ENCODE results near the gene PTPRK.

The PTPRK gene

GRCh38 chr6:127967708-127968107, 552.7 kb downstream of the PTPRK start:
- no peak overlapping the region for H3K9ac ChIP-seq (ENCODE audit: low read depth, low read length)
- no peaks in the 10 kb centered on the region for H3K4me1 ChIP-seq (ENCODE audit: insufficient read depth, low read length)
- 96% methylated on average over 2 of the region's 3 CpGs for WGBS
- peaks cover 33% of the 10 kb centered on the region for H3K36me3 ChIP-seq (ENCODE audit: insufficient read depth, low read length)
- no peaks in the 10 kb centered on the region for H3K9me3 ChIP-seq (ENCODE audit: insufficient read depth, low read depth, low read length)
- H3K27ac ChIP-seq (ENCODE audit: low read depth, low read length) = no peak overlapping the region
- H3K4me3 ChIP-seq (ENCODE audit: low read length) = no peak overlapping the region
- H3K27me3 ChIP-seq (ENCODE audit: insufficient read depth, low read length) = no peaks in the 10 kb centered on the region

DNA sequence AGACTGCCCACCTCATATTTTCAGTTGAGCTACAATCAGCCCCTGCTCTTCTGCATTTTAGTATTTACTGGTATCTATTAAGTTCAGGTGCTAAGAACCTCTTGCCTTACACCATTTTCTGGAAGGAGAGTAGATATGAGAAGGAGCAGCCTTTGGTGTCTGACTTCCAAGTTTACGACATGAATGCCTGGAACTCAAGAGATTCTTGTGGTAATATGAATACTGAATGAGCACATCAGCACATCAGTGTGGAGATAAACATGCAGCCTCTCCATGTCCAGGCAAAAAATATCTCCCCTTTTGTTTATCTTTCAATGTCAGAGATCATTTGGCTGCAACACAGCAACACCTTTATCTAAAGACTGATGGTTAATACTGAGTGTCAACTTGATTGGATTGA, 553.8 kb downstream of the PTPRK start:
- 96% methylated on average over 1 of the region's 1 CpG for whole genome bisulfite sequencing
- no peaks in the 10 kb centered on the region for H3K27me3 ChIP-seq (ENCODE audit: insufficient read depth, low read length)
- H3K4me3 ChIP-seq (ENCODE audit: low read length) = no peak overlapping the region
- no peak overlapping the region for H3K9ac ChIP-seq (ENCODE audit: low read depth, low read length)
- no peaks in the 10 kb centered on the region for H3K9me3 ChIP-seq (ENCODE audit: insufficient read depth, low read depth, low read length)
- H3K36me3 ChIP-seq (ENCODE audit: insufficient read depth, low read length) = peaks cover 22% of the 10 kb centered on the region
- no peak overlapping the region for H3K27ac ChIP-seq (ENCODE audit: low read depth, low read length)
- H3K4me1 ChIP-seq (ENCODE audit: insufficient read depth, low read length) = no peaks in the 10 kb centered on the region

DNA sequence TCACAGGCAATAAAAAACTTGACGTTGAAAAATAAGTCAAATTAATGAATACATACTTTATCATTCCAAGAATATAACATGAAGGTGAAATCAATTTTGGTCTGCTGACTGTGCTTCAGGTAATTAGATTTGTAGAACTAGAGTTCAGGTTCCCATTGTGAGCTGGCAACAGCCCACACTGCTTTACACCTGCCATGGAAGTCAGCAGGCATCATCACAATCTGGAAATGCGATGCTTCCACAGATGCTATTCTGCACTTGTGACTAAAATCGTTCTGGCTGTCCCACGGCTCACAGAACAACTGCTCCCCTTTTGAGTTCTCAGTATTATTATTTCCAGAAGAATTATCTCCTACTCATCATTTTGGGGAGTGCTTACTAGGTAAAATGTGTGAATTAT, 556.9 kb downstream of the PTPRK start:
- H3K9ac ChIP-seq (ENCODE audit: low read depth, low read length) = no peak overlapping the region
- 87% methylated on average over 3 of the region's 4 CpGs for WGBS
- H3K36me3 ChIP-seq (ENCODE audit: insufficient read depth, low read length) = peaks cover 5% of the 10 kb centered on the region; the same call in 1 of the 2 replicates
- H3K4me1 ChIP-seq (ENCODE audit: insufficient read depth, low read length) = no peaks in the 10 kb centered on the region
- H3K4me3 ChIP-seq (ENCODE audit: low read length) = no peak overlapping the region
- no peaks in the 10 kb centered on the region for H3K9me3 ChIP-seq (ENCODE audit: insufficient read depth, low read depth, low read length)
- H3K27me3 ChIP-seq (ENCODE audit: insufficient read depth, low read length) = no peaks in the 10 kb centered on the region
- H3K27ac ChIP-seq (ENCODE audit: low read depth, low read length) = no peak overlapping the region

GRCh38 chr6:127959869-127960268, 560.5 kb downstream of the PTPRK start:
- Histone ChIP-seq H3K9ac (ENCODE audit: low read depth, low read length) (no peak overlapping the region), H3K4me3 (ENCODE audit: low read length) (no peak overlapping the region), H3K9me3 (ENCODE audit: insufficient read depth, low read depth, low read length) (no peaks in the 10 kb centered on the region), H3K4me1 (ENCODE audit: insufficient read depth, low read length) (no peaks in the 10 kb centered on the region), H3K27ac (ENCODE audit: low read depth, low read length) (no peak overlapping the region), H3K36me3 (ENCODE audit: insufficient read depth, low read length) (no peaks in the 10 kb centered on the region), H3K27me3 (ENCODE audit: insufficient read depth, low read length) (no peaks in the 10 kb centered on the region)
- WGBS = 89% methylated on average over 3 of the region's 3 CpGs

DNA sequence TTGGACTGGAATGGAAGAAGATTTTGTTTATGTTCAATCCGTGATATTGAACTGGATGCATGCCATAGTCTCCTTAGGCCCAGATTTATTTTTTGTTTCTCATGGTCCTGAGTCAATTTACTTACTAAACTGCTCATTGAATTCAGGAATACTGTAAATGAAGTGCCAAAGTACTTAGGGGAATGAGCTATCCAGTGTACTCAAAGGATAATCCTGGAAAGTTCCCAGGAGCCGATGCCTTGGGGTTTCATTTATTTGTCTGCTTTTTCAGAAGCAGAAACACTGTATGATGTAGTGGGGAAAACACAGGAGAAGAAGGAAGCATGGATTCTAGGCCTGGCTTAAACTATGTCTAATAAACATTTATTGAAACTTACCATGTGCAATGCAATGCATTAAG, 563.4 kb downstream of the PTPRK start:
- Histone ChIP-seq H3K4me3 (ENCODE audit: low read length) (no peak overlapping the region), H3K27ac (ENCODE audit: low read depth, low read length) (no peak overlapping the region), H3K4me1 (ENCODE audit: insufficient read depth, low read length) (no peaks in the 10 kb centered on the region), H3K36me3 (ENCODE audit: insufficient read depth, low read length) (no peaks in the 10 kb centered on the region), H3K9me3 (ENCODE audit: insufficient read depth, low read depth, low read length) (no peaks in the 10 kb centered on the region), H3K9ac (ENCODE audit: low read depth, low read length) (no peak overlapping the region), H3K27me3 (ENCODE audit: insufficient read depth, low read length) (no peaks in the 10 kb centered on the region)
- 90% methylated on average over 2 of the region's 2 CpGs for WGBS

GRCh38 chr6:127956260-127956888, 564.0 kb downstream of the PTPRK start:
- WGBS = 89% methylated on average over 6 of the region's 6 CpGs
- no peak overlapping the region for H3K9ac ChIP-seq (ENCODE audit: low read depth, low read length)
- no peaks in the 10 kb centered on the region for H3K36me3 ChIP-seq (ENCODE audit: insufficient read depth, low read length)
- H3K27me3 ChIP-seq (ENCODE audit: insufficient read depth, low read length) = no peaks in the 10 kb centered on the region
- H3K4me1 ChIP-seq (ENCODE audit: insufficient read depth, low read length) = no peaks in the 10 kb centered on the region
- H3K9me3 ChIP-seq (ENCODE audit: insufficient read depth, low read depth, low read length) = no peaks in the 10 kb centered on the region
- H3K4me3 ChIP-seq (ENCODE audit: low read length) = no peak overlapping the region
- no peak overlapping the region for H3K27ac ChIP-seq (ENCODE audit: low read depth, low read length)

- Histone ChIP-seq H3K9ac (ENCODE audit: low read depth, low read length) (no peak overlapping the region), H3K36me3 (ENCODE audit: insufficient read depth, low read length) (no peaks in the 10 kb centered on the region), H3K27ac (ENCODE audit: low read depth, low read length) (no peak overlapping the region), H3K4me1 (ENCODE audit: insufficient read depth, low read length) (no peaks in the 10 kb centered on the region), H3K4me3 (ENCODE audit: low read length) (no peak overlapping the region), H3K9me3 (ENCODE audit: insufficient read depth, low read depth, low read length) (no peaks in the 10 kb centered on the region), H3K27me3 (ENCODE audit: insufficient read depth, low read length) (no peaks in the 10 kb centered on the region)
- WGBS = 96% methylated on average over 4 of the region's 4 CpGs
Observed at GRCh38 chr6:127954082-127954481, 566.3 kb downstream of the PTPRK start.

- Histone ChIP-seq H3K4me3 (ENCODE audit: low read length) (no peak overlapping the region), H3K4me1 (ENCODE audit: insufficient read depth, low read length) (no peaks in the 10 kb centered on the region), H3K36me3 (ENCODE audit: insufficient read depth, low read length) (no peaks in the 10 kb centered on the region), H3K9ac (ENCODE audit: low read depth, low read length) (no peak overlapping the region), H3K27me3 (ENCODE audit: insufficient read depth, low read length) (no peaks in the 10 kb centered on the region), H3K27ac (ENCODE audit: low read depth, low read length) (no peak overlapping the region), H3K9me3 (ENCODE audit: insufficient read depth, low read depth, low read length) (no peaks in the 10 kb centered on the region)
- WGBS = 94% methylated on average over 4 of the region's 4 CpGs
Observed at GRCh38 chr6:127952831-127953230, 567.6 kb downstream of the PTPRK start.

DNA sequence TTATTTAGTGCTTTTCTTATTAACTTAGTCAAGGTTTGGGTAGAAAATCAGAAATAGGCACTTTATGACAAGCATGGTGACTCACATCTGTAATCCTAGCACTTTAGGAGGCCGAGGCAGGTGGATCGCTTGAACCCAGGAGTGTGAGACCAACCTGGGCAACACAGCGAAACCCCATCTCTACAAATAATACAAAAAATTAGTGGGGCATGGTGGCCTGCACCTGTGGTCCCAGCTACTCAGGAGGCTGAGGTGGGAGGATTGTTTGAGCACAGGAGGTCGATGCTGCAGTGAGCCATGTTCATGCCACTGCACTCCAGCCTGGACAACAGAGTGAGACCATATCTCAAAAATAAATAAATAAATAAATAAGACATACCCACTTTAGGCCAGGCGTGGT, 568.2 kb downstream of the PTPRK start:
- H3K27ac ChIP-seq (ENCODE audit: low read depth, low read length) = no peak overlapping the region
- no peak overlapping the region for H3K4me3 ChIP-seq (ENCODE audit: low read length)
- no peak overlapping the region for H3K9ac ChIP-seq (ENCODE audit: low read depth, low read length)
- WGBS = 93% methylated on average over 4 of the region's 5 CpGs
- no peaks in the 10 kb centered on the region for H3K36me3 ChIP-seq (ENCODE audit: insufficient read depth, low read length)
- no peaks in the 10 kb centered on the region for H3K4me1 ChIP-seq (ENCODE audit: insufficient read depth, low read length)
- no peaks in the 10 kb centered on the region for H3K27me3 ChIP-seq (ENCODE audit: insufficient read depth, low read length)
- no peaks in the 10 kb centered on the region for H3K9me3 ChIP-seq (ENCODE audit: insufficient read depth, low read depth, low read length)

GRCh38 chr6:127951172-127951917, 569.1 kb downstream of the PTPRK start:
- Histone ChIP-seq H3K9ac (ENCODE audit: low read depth, low read length) (no peak overlapping the region), H3K36me3 (ENCODE audit: insufficient read depth, low read length) (no peaks in the 10 kb centered on the region), H3K27me3 (ENCODE audit: insufficient read depth, low read length) (no peaks in the 10 kb centered on the region), H3K9me3 (ENCODE audit: insufficient read depth, low read depth, low read length) (no peaks in the 10 kb centered on the region), H3K4me3 (ENCODE audit: low read length) (no peak overlapping the region), H3K4me1 (ENCODE audit: insufficient read depth, low read length) (no peaks in the 10 kb centered on the region), H3K27ac (ENCODE audit: low read depth, low read length) (no peak overlapping the region)
- 92% methylated on average over 2 of the region's 2 CpGs for WGBS

GRCh38 chr6:127950566-127951145, 569.7 kb downstream of the PTPRK start:
- Histone ChIP-seq H3K4me1 (ENCODE audit: insufficient read depth, low read length) (no peaks in the 10 kb centered on the region), H3K9ac (ENCODE audit: low read depth, low read length) (no peak overlapping the region), H3K4me3 (ENCODE audit: low read length) (no peak overlapping the region), H3K9me3 (ENCODE audit: insufficient read depth, low read depth, low read length) (no peaks in the 10 kb centered on the region), H3K27ac (ENCODE audit: low read depth, low read length) (no peak overlapping the region), H3K27me3 (ENCODE audit: insufficient read depth, low read length) (no peaks in the 10 kb centered on the region), H3K36me3 (ENCODE audit: insufficient read depth, low read length) (no peaks in the 10 kb centered on the region)
- WGBS = 96% methylated on average over 8 of the region's 8 CpGs

All from HUES64 (cell line).